ENCODE results near the gene BANP.
"Not testable (repeated sequence)": the region's sequence is repeated elsewhere in the genome, so short reads cannot be mapped to it uniquely, and the experiment has no call there.

Gene BANP

GRCh38 chr16:88016386-88016785, 65.2 kb downstream of the BANP start:
- H3K27ac ChIP-seq (ENCODE audit: low read length, poor library complexity, severe bottlenecking); H2BK15ac ChIP-seq (ENCODE audit: low read depth, poor library complexity, severe bottlenecking); H2BK12ac ChIP-seq (ENCODE audit: low read length in 2 of 2); DNase-seq; H2BK5ac ChIP-seq (ENCODE audit: low read depth, low read length, poor library complexity, severe bottlenecking); H2BK120ac ChIP-seq (ENCODE audit: low read depth, low read length); H3K14ac ChIP-seq (ENCODE audit: low read length in 2 of 2); H2AFZ ChIP-seq (ENCODE audit: low read depth, low read length); H4K91ac ChIP-seq (ENCODE audit: low read length); H2AK5ac ChIP-seq (ENCODE audit: low read length, severe bottlenecking); H3K4me2 ChIP-seq (ENCODE audit: low read length, poor library complexity, severe bottlenecking); H4K8ac ChIP-seq (ENCODE audit: low read length); H3K4ac ChIP-seq (ENCODE audit: low read depth in 1 of 2, low read length in 2 of 2); H3K9ac ChIP-seq (ENCODE audit: low read length); H3K23ac ChIP-seq (ENCODE audit: low read length in 2 of 2); H3K9me3 ChIP-seq (ENCODE audit: control insufficient read depth, low read length); H3K4me3 ChIP-seq (ENCODE audit: insufficient read depth in 1 of 2, low read depth in 1 of 2, low read length in 2 of 2); H3K18ac ChIP-seq (ENCODE audit: low read depth in 1 of 2, low read length in 2 of 2); H3K27me3 ChIP-seq (ENCODE audit: control insufficient read depth in 1 of 2, insufficient read depth in 1 of 2, low read length in 2 of 2): not testable (repeated sequence)
- peaks cover 27% of the 10 kb centered on the region for H3K4me1 ChIP-seq (ENCODE audit: control insufficient read depth, insufficient read depth, low read depth, low read length)
- H3K79me1 ChIP-seq (replicated peaks; ENCODE audit: low read length, poor library complexity, severe bottlenecking) = peaks cover 18% of the 10 kb centered on the region
- H3K36me3 ChIP-seq (ENCODE audit: control insufficient read depth in 1 of 2, insufficient read depth in 2 of 2, low read depth in 1 of 2, low read length in 2 of 2) = peaks cover 13 to 58% of the 10 kb centered on the region in 2 experiments
- WGBS = 93% methylated on average over 18 of the region's 18 CpGs

GRCh38 chr16:88016964-88017363, 65.7 kb downstream of the BANP start:
- Histone ChIP-seq H4K91ac (ENCODE audit: low read length) (no peak overlapping the region), H2AFZ (ENCODE audit: low read depth, low read length) (no peak overlapping the region), H3K9me3 (ENCODE audit: control insufficient read depth, low read length) (no peaks in the 10 kb centered on the region), H3K9ac (ENCODE audit: low read length) (no peak overlapping the region), H3K36me3 (ENCODE audit: control insufficient read depth in 1 of 2, insufficient read depth in 2 of 2, low read depth in 1 of 2, low read length in 2 of 2) (peaks cover 13 to 60% of the 10 kb centered on the region in 2 experiments), H3K23ac (ENCODE audit: low read length in 2 of 2) (no peak overlapping the region), H3K27me3 (ENCODE audit: control insufficient read depth in 1 of 2, insufficient read depth in 1 of 2, low read length in 2 of 2) (no peaks in the 10 kb centered on the region), H2BK120ac (ENCODE audit: low read depth, low read length) (no peak overlapping the region), H3K4me1 (ENCODE audit: control insufficient read depth, insufficient read depth, low read depth, low read length) (peaks cover 27% of the 10 kb centered on the region), H3K4me3 (ENCODE audit: insufficient read depth in 1 of 2, low read depth in 1 of 2, low read length in 2 of 2) (no peak overlapping the region), H3K4ac (ENCODE audit: low read depth in 1 of 2, low read length in 2 of 2) (no peak overlapping the region), H3K27ac (ENCODE audit: low read length, poor library complexity, severe bottlenecking) (no peak overlapping the region), H2BK15ac (ENCODE audit: low read depth, poor library complexity, severe bottlenecking) (no peak overlapping the region), H2BK12ac (ENCODE audit: low read length in 2 of 2) (no peak overlapping the region), H4K8ac (ENCODE audit: low read length) (no peak overlapping the region), H3K14ac (ENCODE audit: low read length in 2 of 2) (no peak overlapping the region), H2AK5ac (ENCODE audit: low read length, severe bottlenecking) (no peak overlapping the region), H2BK5ac (ENCODE audit: low read depth, low read length, poor library complexity, severe bottlenecking) (no peak overlapping the region), H3K18ac (ENCODE audit: low read depth in 1 of 2, low read length in 2 of 2) (no peak overlapping the region), H3K79me1 (replicated peaks; ENCODE audit: low read length, poor library complexity, severe bottlenecking) (peaks cover 18% of the 10 kb centered on the region), H3K4me2 (ENCODE audit: low read length, poor library complexity, severe bottlenecking) (no peak overlapping the region)
- no peak for DNase-seq
- 96% methylated on average over 11 of the region's 11 CpGs for WGBS

- Histone ChIP-seq H3K14ac (ENCODE audit: low read length in 2 of 2) (no peak overlapping the region), H4K91ac (ENCODE audit: low read length) (no peak overlapping the region), H3K9ac (ENCODE audit: low read length) (no peak overlapping the region), H3K36me3 (ENCODE audit: control insufficient read depth in 1 of 2, insufficient read depth in 2 of 2, low read depth in 1 of 2, low read length in 2 of 2) (peaks cover 8 to 67% of the 10 kb centered on the region in 2 experiments), H3K4me2 (ENCODE audit: low read length, poor library complexity, severe bottlenecking) (no peak overlapping the region), H2BK12ac (ENCODE audit: low read length in 2 of 2) (no peak overlapping the region), H2AK5ac (ENCODE audit: low read length, severe bottlenecking) (no peak overlapping the region), H3K4me1 (ENCODE audit: control insufficient read depth, insufficient read depth, low read depth, low read length) (peaks cover 30% of the 10 kb centered on the region), H2AFZ (ENCODE audit: low read depth, low read length) (no peak overlapping the region), H3K9me3 (ENCODE audit: control insufficient read depth, low read length) (no peaks in the 10 kb centered on the region), H3K27ac (ENCODE audit: low read length, poor library complexity, severe bottlenecking) (no peak overlapping the region), H3K23ac (ENCODE audit: low read length in 2 of 2) (no peak overlapping the region), H2BK5ac (ENCODE audit: low read depth, low read length, poor library complexity, severe bottlenecking) (no peak overlapping the region), H3K79me1 (replicated peaks; ENCODE audit: low read length, poor library complexity, severe bottlenecking) (peaks cover 21% of the 10 kb centered on the region), H4K8ac (ENCODE audit: low read length) (no peak overlapping the region), H3K18ac (ENCODE audit: low read depth in 1 of 2, low read length in 2 of 2) (no peak overlapping the region), H3K4me3 (ENCODE audit: insufficient read depth in 1 of 2, low read depth in 1 of 2, low read length in 2 of 2) (no peak overlapping the region), H3K27me3 (ENCODE audit: control insufficient read depth in 1 of 2, insufficient read depth in 1 of 2, low read length in 2 of 2) (no peaks in the 10 kb centered on the region), H3K4ac (ENCODE audit: low read depth in 1 of 2, low read length in 2 of 2) (no peak overlapping the region), H2BK120ac (ENCODE audit: low read depth, low read length) (no peak overlapping the region), H2BK15ac (ENCODE audit: low read depth, poor library complexity, severe bottlenecking) (no peak overlapping the region)
- 93% methylated on average over 19 of the region's 19 CpGs for WGBS
- DNase-seq = no peak
Observed at GRCh38 chr16:88017587-88018101, 66.4 kb downstream of the BANP start.

- not testable (repeated sequence) for H3K9me3 ChIP-seq (ENCODE audit: control insufficient read depth, low read length); H2AFZ ChIP-seq (ENCODE audit: low read depth, low read length); H2BK12ac ChIP-seq (ENCODE audit: low read length in 2 of 2); H3K27me3 ChIP-seq (ENCODE audit: control insufficient read depth in 1 of 2, insufficient read depth in 1 of 2, low read length in 2 of 2); H4K8ac ChIP-seq (ENCODE audit: low read length); H3K23ac ChIP-seq (ENCODE audit: low read length in 2 of 2); H2AK5ac ChIP-seq (ENCODE audit: low read length, severe bottlenecking); H2BK5ac ChIP-seq (ENCODE audit: low read depth, low read length, poor library complexity, severe bottlenecking); H2BK120ac ChIP-seq (ENCODE audit: low read depth, low read length); H3K4ac ChIP-seq (ENCODE audit: low read depth in 1 of 2, low read length in 2 of 2); H3K4me2 ChIP-seq (ENCODE audit: low read length, poor library complexity, severe bottlenecking); H4K91ac ChIP-seq (ENCODE audit: low read length); H3K14ac ChIP-seq (ENCODE audit: low read length in 2 of 2); H2BK15ac ChIP-seq (ENCODE audit: low read depth, poor library complexity, severe bottlenecking); H3K9ac ChIP-seq (ENCODE audit: low read length); H3K27ac ChIP-seq (ENCODE audit: low read length, poor library complexity, severe bottlenecking); H3K4me3 ChIP-seq (ENCODE audit: insufficient read depth in 1 of 2, low read depth in 1 of 2, low read length in 2 of 2); H3K18ac ChIP-seq (ENCODE audit: low read depth in 1 of 2, low read length in 2 of 2); DNase-seq
- Histone ChIP-seq H3K36me3 (ENCODE audit: control insufficient read depth in 1 of 2, insufficient read depth in 2 of 2, low read depth in 1 of 2, low read length in 2 of 2) (peaks cover 7 to 67% of the 10 kb centered on the region in 2 experiments), H3K4me1 (ENCODE audit: control insufficient read depth, insufficient read depth, low read depth, low read length) (peaks cover 29% of the 10 kb centered on the region), H3K79me1 (replicated peaks; ENCODE audit: low read length, poor library complexity, severe bottlenecking) (peaks cover 21% of the 10 kb centered on the region)
- WGBS = 97% methylated on average over 26 of the region's 26 CpGs
Observed at GRCh38 chr16:88018382-88018781, 67.1 kb downstream of the BANP start.

All from mesenchymal stem cell (in vitro differentiated cells and primary cell).